MG63 (cell line): ENCODE measurements around the gene TXNL1. TPM values are rescaled to one million over a fixed set of nuclear protein-coding genes. Genes with fewer than 3 reads are reported as not detected.
"Not testable (repeated sequence)": the region's sequence is repeated elsewhere in the genome, so short reads cannot be mapped to it uniquely, and the experiment has no call there.

ENCODE experiments used
- DNase-seq: peaks from one replicate; pipeline ENCODE4 v3.0.0-alpha.2; 2020
- H3K27me3 ChIP-seq: fragments of 250-450 bp; sonication (Bioruptor Pico); 2 replicates; pipeline ENCODE4 v1.5.1; 2020; ENCODE audit warnings: mild to moderate bottlenecking, moderate library complexity
- H3K36me3 ChIP-seq: fragments of 250-450 bp; sonication (Bioruptor Pico); 2 replicates; pipeline ENCODE4 v1.5.1; 2020; ENCODE audit warnings: mild to moderate bottlenecking, moderate library complexity
- H3K4me3 ChIP-seq: fragments of 250-450 bp; sonication (Bioruptor Pico); 2 replicates; pipeline ENCODE4 v1.5.1; 2020; ENCODE audit warnings: mild to moderate bottlenecking, moderate library complexity
- H3K9me3 ChIP-seq: fragments of 250-450 bp; sonication (Bioruptor Pico); 2 replicates; pipeline ENCODE4 v1.5.1; 2020; ENCODE audit warnings: mild to moderate bottlenecking, moderate library complexity
- total RNA-seq: library from RNA; depleted of rRNA; stranded (reverse); fragments of >200 nt; shearing (Covaris generic); gene quantifications from 2 replicates; pipeline ENCODE4 v1.2.3, GENCODE V29; 2014; ENCODE audit warnings: low replicate concordance

The TXNL1 gene
- total RNA-seq, 1 experiment from 2014 or later: 128 TPM

GRCh38 chr18:56606618-56607017 is 31.8 kb downstream of the TXNL1 start:
- no peak for DNase-seq
- Histone ChIP-seq H3K4me3 (no peak overlapping the region), H3K9me3 (no peaks in the 10 kb centered on the region), H3K27me3 (no peaks in the 10 kb centered on the region), H3K36me3 (peaks cover 53% of the 10 kb centered on the region)

- Histone ChIP-seq H3K27me3 (no peaks in the 10 kb centered on the region), H3K36me3 (peaks cover 12% of the 10 kb centered on the region), H3K4me3 (no peak overlapping the region), H3K9me3 (peaks cover 5% of the 10 kb centered on the region; the same call in 1 of the 2 replicates)
- DNase-seq: no peak
Observed at GRCh38 chr18:56598422-56598821, 40.0 kb downstream of the TXNL1 start.

DNA sequence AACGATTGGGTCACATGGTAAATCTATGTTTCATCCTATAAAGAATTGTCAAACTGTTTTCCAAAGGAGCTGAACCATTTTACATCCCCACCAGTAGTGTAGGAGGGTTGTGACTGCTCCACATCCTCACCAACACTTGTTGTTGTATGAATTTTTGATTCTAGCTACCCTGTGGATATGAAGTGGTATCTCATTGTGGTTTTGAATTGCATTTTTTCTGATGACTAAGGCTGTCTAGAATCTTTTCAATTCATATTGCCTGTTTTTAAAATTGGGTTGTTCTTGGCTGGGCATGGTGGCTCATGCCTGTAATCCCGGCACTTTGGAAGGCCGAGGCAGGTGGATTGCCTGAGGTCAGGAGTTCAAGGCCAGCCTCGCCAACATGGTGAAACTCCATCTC is 44.5 kb downstream of the TXNL1 start:
- Histone ChIP-seq H3K36me3 (no peaks in the 10 kb centered on the region), H3K27me3 (no peaks in the 10 kb centered on the region), H3K4me3 (no peak overlapping the region), H3K9me3 (peaks cover 5% of the 10 kb centered on the region; the same call in 1 of the 2 replicates)
- DNase-seq: no peak

DNA sequence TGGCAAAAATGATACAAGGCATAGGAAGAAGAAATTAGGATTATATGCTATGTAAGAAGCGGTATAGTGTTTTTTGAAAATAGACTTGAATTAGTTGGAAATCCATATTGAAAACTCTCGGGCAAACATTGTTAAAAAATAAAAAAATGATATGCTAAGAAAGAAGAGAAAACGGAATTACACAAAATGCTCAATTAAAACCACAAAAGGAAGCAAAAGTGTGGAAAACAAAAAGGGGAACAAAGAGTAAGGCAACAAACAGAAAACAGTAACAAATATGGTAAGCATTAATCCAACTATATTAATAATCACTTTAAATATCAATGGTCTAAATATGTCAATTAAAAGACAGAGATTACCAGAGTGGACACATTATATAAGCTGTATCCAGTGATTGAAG is 58.4 kb downstream of the TXNL1 start:
- Histone ChIP-seq H3K9me3 (peaks cover 5% of the 10 kb centered on the region; the same call in 1 of the 2 replicates), H3K27me3 (no peaks in the 10 kb centered on the region), H3K4me3 (no peak overlapping the region), H3K36me3 (no peaks in the 10 kb centered on the region)
- DNase-seq: no peak

- DNase-seq: no peak
- Histone ChIP-seq H3K9me3 (peaks cover 5% of the 10 kb centered on the region; the same call in 1 of the 2 replicates), H3K27me3 (no peaks in the 10 kb centered on the region), H3K4me3 (no peak overlapping the region), H3K36me3 (no peaks in the 10 kb centered on the region)
Observed at GRCh38 chr18:56579451-56579850, 58.9 kb downstream of the TXNL1 start.

DNA sequence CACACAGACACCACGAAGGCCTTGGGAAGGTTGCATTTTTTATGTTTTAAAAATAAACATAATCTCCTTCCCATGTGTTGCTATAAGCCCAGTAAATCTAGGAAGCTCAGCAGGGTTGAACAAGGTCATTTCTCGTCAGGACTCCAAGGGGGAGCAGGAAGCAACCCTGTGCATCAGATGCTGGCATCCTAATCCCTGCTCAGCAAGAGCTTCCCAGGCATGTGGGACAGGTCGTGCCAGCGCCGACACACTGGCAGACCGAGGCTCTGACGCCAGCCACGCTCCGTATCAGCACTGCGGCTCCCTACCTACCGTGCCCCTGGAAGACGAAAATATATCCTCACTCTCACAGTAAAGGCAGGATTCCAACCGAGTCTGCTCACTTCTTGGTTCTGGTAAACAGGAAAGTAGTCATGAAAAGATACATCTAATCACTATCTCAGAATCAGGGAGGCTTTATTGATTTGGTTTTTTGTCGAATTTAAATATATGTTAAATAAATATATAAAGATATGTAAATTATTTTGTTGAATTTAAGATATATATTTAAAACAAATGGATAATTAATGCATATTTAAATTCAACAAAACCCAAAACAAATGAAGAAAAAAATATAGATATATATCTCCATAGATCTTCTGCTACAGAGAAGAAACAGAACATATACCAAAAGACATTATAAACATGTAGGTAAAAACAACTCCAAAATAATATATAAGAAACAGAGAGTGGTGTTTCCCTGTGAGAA is 61.4 kb downstream of the TXNL1 start:
- Histone ChIP-seq H3K9me3 (peaks cover 3% of the 10 kb centered on the region; the same call in 1 of the 2 replicates), H3K36me3 (no peaks in the 10 kb centered on the region), H3K27me3 (no peaks in the 10 kb centered on the region), H3K4me3 (no peak overlapping the region)
- no peak for DNase-seq

DNA sequence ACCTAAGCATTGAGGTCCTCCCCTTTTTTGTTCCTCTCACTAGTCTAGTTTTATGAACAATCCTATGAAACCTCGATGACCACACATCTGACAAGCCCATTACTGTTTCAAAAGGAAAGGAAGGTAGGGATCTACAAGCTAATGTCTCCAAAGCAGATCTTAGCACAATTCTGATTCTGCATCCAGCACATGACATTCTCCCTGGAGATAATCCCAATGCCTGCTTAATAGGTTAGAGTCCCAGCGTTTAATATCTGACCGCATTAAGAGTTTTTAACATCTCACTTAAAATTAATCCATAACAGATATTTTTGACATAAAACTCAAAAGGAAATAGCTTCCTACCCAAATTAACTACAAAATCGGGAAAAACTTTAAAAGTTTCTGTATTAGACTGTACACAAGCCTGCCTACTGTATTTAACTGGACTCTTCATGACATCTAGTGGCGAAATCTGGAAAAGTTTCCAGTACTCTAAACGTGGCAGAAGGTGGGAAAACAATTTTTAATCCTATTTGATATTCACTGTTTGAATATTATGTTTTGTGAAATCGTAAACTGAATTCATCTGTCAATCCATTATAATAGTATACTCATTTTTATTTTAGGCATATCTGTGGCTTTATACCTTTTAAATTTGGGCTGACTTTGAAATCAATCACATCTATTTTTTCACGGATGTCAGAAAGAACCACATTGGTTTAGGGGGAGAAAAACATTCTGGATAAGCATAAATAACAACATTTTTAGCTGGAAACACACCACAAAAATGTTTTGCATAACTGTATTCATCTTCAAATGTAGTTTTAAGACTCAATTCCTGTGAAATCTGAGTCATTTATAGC is 62.4 kb downstream of the TXNL1 start:
- H3K27me3 ChIP-seq: no peaks in the 10 kb centered on the region
- no peak for DNase-seq
- peaks cover 1% of the 10 kb centered on the region; the same call in 1 of the 2 replicates for H3K9me3 ChIP-seq
- no peak overlapping the region for H3K4me3 ChIP-seq
- H3K36me3 ChIP-seq: no peaks in the 10 kb centered on the region

- Histone ChIP-seq H3K27me3 (no peaks in the 10 kb centered on the region), H3K4me3 (no peak overlapping the region), H3K36me3 (no peaks in the 10 kb centered on the region), H3K9me3 (no peaks in the 10 kb centered on the region)
- no peak for DNase-seq
Observed at GRCh38 chr18:56574861-56575260, 63.5 kb downstream of the TXNL1 start.

DNA sequence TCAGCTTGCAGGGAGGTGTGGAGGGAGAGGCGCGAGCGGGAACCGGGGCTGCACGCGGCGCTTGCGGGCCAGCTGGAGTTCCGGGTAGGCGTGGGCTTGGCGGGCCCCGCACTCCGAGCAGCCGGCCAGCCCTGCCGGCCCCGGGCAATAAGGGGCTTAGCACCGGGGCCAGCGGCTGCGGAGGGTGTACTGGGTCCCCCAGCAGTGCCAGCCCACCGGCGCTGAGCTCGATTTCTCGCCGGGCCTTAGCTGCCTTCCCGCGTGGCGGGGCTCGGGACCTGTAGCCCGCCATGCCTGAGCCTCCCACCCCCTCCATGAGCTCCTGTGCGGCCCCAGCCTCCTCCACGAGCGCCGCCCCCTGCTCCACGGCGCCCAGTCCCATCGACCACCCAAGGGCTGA is 66.1 kb downstream of the TXNL1 start:
- not testable (repeated sequence) for H3K4me3 ChIP-seq, H3K36me3 ChIP-seq, DNase-seq, H3K27me3 ChIP-seq, H3K9me3 ChIP-seq

GRCh38 chr18:56570978-56571377 is 67.4 kb downstream of the TXNL1 start:
- no peaks in the 10 kb centered on the region for H3K36me3 ChIP-seq
- no peaks in the 10 kb centered on the region for H3K9me3 ChIP-seq
- no peak for DNase-seq
- H3K4me3 ChIP-seq: no peak overlapping the region
- no peaks in the 10 kb centered on the region for H3K27me3 ChIP-seq

DNA sequence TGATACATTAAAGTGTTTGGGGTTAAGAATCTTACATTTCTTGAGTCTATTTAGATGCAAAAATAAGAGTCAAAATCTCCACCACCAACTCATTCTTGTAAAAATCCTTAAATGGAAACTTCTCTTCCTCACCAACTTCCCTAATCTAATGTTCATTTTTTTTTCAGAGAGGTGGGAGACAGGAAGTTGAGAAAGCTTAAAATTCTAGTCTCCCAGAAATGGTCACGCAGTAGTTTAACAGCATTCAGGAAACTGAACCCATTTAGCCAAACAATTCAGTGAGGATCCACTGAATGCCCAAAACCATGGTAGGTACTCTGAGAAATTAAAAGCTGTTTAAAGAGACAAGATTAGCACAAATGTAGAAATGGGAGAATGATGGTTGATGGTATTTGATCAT is 69.0 kb downstream of the TXNL1 start:
- Histone ChIP-seq H3K4me3 (no peak overlapping the region), H3K36me3 (no peaks in the 10 kb centered on the region), H3K27me3 (no peaks in the 10 kb centered on the region), H3K9me3 (no peaks in the 10 kb centered on the region)
- no peak for DNase-seq

- Histone ChIP-seq H3K27me3 (no peaks in the 10 kb centered on the region), H3K9me3 (no peaks in the 10 kb centered on the region), H3K36me3 (no peaks in the 10 kb centered on the region), H3K4me3 (no peak overlapping the region)
- DNase-seq: no peak
Observed at GRCh38 chr18:56568986-56569385, 69.4 kb downstream of the TXNL1 start.

DNA sequence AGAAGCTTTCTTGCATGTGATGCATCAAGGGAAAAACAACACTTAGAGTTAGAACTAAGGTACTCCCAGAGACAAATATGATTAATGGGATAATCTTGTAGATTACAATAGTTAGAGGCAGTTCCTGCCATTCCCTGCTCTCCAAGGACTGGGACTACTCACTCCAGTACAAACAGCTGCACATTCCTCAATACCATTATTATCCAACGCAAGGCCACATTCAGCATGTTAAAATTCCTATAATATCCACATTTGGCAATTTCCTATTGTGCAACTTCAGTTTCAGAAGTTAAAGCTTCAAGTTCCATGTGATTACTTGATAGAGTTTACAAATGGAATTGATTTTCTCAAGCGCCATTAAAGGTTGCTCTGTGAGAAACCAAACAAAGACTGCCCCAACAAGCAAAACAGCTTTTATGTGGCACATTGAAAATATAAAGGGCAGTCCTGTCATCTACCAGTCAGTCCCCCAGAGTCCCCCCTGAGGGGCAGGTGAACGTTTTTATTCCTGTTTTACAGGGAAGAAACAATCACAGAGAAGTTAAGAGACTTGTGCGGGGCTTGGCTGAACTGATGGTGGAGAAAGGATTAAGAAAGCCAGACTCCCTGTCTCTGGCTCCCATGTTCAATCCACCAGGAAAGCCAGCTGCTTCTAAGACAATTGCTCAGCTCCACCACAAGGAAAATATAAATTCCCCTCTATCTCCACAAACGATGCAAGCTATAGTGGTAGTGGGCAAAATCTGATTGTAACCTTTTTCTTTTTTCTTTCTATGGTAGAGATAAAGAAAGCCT is 72.6 kb downstream of the TXNL1 start:
- no peak overlapping the region for H3K4me3 ChIP-seq
- H3K36me3 ChIP-seq: no peaks in the 10 kb centered on the region
- no peaks in the 10 kb centered on the region for H3K27me3 ChIP-seq
- no peak for DNase-seq
- H3K9me3 ChIP-seq: no peaks in the 10 kb centered on the region

DNA sequence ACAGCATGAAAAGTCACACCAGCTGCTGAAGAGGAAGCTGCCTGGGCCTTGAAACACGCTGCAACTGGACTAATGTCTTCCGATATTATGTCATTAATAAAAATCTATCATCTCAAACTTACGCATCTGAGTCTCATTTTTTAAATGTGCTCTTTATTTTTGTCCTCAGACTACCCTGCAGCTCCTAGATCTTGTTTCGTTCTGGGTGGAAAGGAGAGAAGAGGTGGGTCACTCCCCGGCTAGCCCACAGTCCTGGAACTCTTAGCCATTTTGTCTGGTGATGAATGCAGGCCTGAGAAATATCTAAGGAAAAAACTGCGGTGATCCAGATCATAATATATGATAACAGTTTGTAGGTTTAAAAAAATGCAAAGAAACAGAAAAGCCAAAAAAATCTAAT is 73.3 kb downstream of the TXNL1 start:
- no peaks in the 10 kb centered on the region for H3K27me3 ChIP-seq
- no peaks in the 10 kb centered on the region for H3K9me3 ChIP-seq
- no peak overlapping the region for H3K4me3 ChIP-seq
- no peak for DNase-seq
- no peaks in the 10 kb centered on the region for H3K36me3 ChIP-seq

- Histone ChIP-seq H3K36me3 (no peaks in the 10 kb centered on the region), H3K4me3 (no peak overlapping the region), H3K27me3 (no peaks in the 10 kb centered on the region), H3K9me3 (no peaks in the 10 kb centered on the region)
- DNase-seq: no peak
Observed at GRCh38 chr18:56563568-56563967, 74.8 kb downstream of the TXNL1 start.

DNA sequence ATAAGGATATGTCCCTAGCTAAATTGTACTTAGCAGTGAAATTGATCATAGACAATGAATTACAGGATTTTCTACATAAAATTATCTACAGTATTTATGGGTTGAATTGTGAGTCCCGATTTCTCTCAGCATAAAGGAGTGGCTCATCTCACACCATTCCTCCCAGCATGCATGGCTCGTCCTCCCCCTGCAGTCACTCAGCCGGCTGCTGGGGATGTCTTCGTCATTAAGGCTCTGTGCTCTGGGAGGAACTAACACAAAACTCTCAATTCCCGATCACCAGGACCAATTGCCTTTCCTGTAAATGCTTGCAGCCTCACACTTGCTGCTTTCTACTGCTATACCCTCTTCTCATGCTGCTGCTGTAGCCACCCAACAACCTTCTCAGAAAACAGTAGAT is 75.9 kb downstream of the TXNL1 start:
- H3K9me3 ChIP-seq: no peaks in the 10 kb centered on the region
- no peaks in the 10 kb centered on the region for H3K27me3 ChIP-seq
- no peaks in the 10 kb centered on the region for H3K36me3 ChIP-seq
- DNase-seq: no peak
- no peak overlapping the region for H3K4me3 ChIP-seq

GRCh38 chr18:56560992-56561391 is 77.4 kb downstream of the TXNL1 start:
- no peak overlapping the region for H3K4me3 ChIP-seq
- no peaks in the 10 kb centered on the region for H3K9me3 ChIP-seq
- H3K36me3 ChIP-seq: no peaks in the 10 kb centered on the region
- no peaks in the 10 kb centered on the region for H3K27me3 ChIP-seq
- DNase-seq: no peak
